GM12878 (cell line): Measurements from ENCODE around the gene TRIM56. TPM values are rescaled to one million over a fixed set of nuclear protein-coding genes. Genes with fewer than 3 reads are reported as not detected.

Source experiments
- ATAC-seq: fragments of 200-7000 bp; cut with Tn5 transposase; 3 replicates; pipeline ENCODE4 v1.9.1; 2020; ENCODE audit warnings: mild to moderate bottlenecking, moderate library complexity
- BruUV-seq: library from RNA; stranded (reverse); fragments of 400-500 nt; replicated peaks from 2 replicates; lab custom pipeline; 2021; lab: Mats Ljungman, UMichigan
- CTCF ChIA-PET: fragments of 300-600 bp; sonication (Branson Sonifier 250); formaldehyde crosslinking; extraction: SDS; loops from one replicate; lab custom pipeline; 2021; ENCODE audit warnings: inconsistent platforms; lab: Yijun Ruan, JAX
- POLR2A ChIA-PET: fragments of 350-600 bp; formaldehyde crosslinking; extraction: SDS; loops from one replicate; lab custom pipeline; 2021; ENCODE audit warnings: inconsistent platforms; lab: Charles Lee
- RAD21 ChIA-PET: fragments of 300-600 bp; sonication (Branson Sonifier 250); formaldehyde crosslinking; loops from one replicate; lab custom pipeline; 2023; ENCODE audit warnings: antibody characterized with exemption; ENCODE audit not compliant: unreplicated experiment; lab: Charles Lee
- SMC1A ChIA-PET: fragments of 300-600 bp; sonication (Branson Sonifier 250); formaldehyde crosslinking; loops from one replicate; lab custom pipeline; 2023; ENCODE audit not compliant: unreplicated experiment, uncharacterized antibody; lab: Charles Lee
- DNase-seq: peaks from one replicate; pipeline ENCODE4 v3.0.0-alpha.2; 2011; ENCODE audit warnings: low read depth, low spot score
- FAIRE-seq: peaks from 3 replicates; lab custom pipeline; 2011; peaks lifted over from hg19 to GRCh38; lab: Jason Lieb, UNC
- H2AFZ ChIP-seq: 2 replicates; pipeline ENCODE4 v1.6.0; 2011; ENCODE audit warnings: low read depth, low read length, control low read depth; ENCODE audit not compliant: control insufficient read depth
- H3K27ac ChIP-seq: 2 replicates; pipeline ENCODE4 v1.5.1; 2011; ENCODE audit warnings: control low read depth; ENCODE audit not compliant: control insufficient read depth, insufficient read depth
- H3K27me3 ChIP-seq, 2 experiments: replicated peaks in 1 of 2; 2 replicates each; pipeline versions ENCODE4 v1.6.0 to v1.6.1; 2011; ENCODE audit warnings: low read length in 1 of 2; ENCODE audit not compliant: control insufficient read depth in 2 of 2, insufficient read depth in 2 of 2
- H3K36me3 ChIP-seq, 2 experiments: 2 replicates each; pipeline ENCODE4 v1.5.1; 2011; ENCODE audit warnings: low read length in 1 of 2; ENCODE audit not compliant: control insufficient read depth in 2 of 2, insufficient read depth in 2 of 2
- H3K4me1 ChIP-seq: 2 replicates; pipeline ENCODE4 v1.6.1; 2011; ENCODE audit warnings: mild to moderate bottlenecking, low read length, moderate library complexity, mixed read lengths; ENCODE audit not compliant: control insufficient read depth, insufficient read depth
- H3K4me2 ChIP-seq: 2 replicates; pipeline ENCODE4 v1.6.0; 2011; ENCODE audit warnings: control low read depth; ENCODE audit not compliant: control insufficient read depth, insufficient read depth
- H3K4me3 ChIP-seq: fragments of 200-600 bp; sonication (generic); 2 replicates; pipeline ENCODE4 v1.5.1; 2016
- H3K79me2 ChIP-seq: 2 replicates; pipeline ENCODE4 v1.6.0; 2011; ENCODE audit warnings: low read length; ENCODE audit not compliant: control insufficient read depth, insufficient read depth
- H3K9ac ChIP-seq: 2 replicates; pipeline ENCODE4 v1.8.0; 2011; ENCODE audit warnings: low read length, control low read depth, mixed read lengths; ENCODE audit not compliant: control insufficient read depth, insufficient read depth
- H3K9me3 ChIP-seq: replicated peaks from 3 replicates; pipeline ENCODE4 v1.5.1; 2011; ENCODE audit warnings: mild to moderate bottlenecking, low read length; ENCODE audit not compliant: control insufficient read depth, insufficient read depth
- H4K20me1 ChIP-seq: 2 replicates; pipeline ENCODE4 v1.6.0; 2011; ENCODE audit not compliant: control insufficient read depth, insufficient read depth
- BHLHE40 ChIP-seq, 2 experiments: fragments of 450-650 bp in 1 of 2; IDR thresholded peaks; 2 replicates each; pipeline ENCODE4 v1.6.1; 2011 to 2017; ENCODE audit warnings: low read depth in 2 of 2, borderline replicate concordance in 1 of 2, improper control_type of control experiment in 1 of 2, low read length in 1 of 2, mild to moderate bottlenecking in 1 of 2
- BMI1 ChIP-seq: fragments of 450-650 bp; IDR thresholded peaks from 2 replicates; pipeline ENCODE4 v1.6.1; 2016; ENCODE audit warnings: mild to moderate bottlenecking, moderate library complexity, borderline replicate concordance
- CBX5 ChIP-seq: sonication (generic); IDR thresholded peaks from 2 replicates; pipeline ENCODE4 v1.6.1; 2016; ENCODE audit warnings: low read depth, moderate library complexity, mild to moderate bottlenecking, inconsistent platforms
- ESRRA ChIP-seq: IDR thresholded peaks from 2 replicates; pipeline ENCODE4 v1.6.1; 2012; ENCODE audit warnings: mild to moderate bottlenecking, low read length, improper control_type of control experiment
- FOXK2 ChIP-seq: fragments of 450-650 bp; IDR thresholded peaks from 2 replicates; pipeline ENCODE4 v1.6.1; 2017; ENCODE audit warnings: mild to moderate bottlenecking, moderate library complexity
- HDAC6 ChIP-seq: fragments of 200-600 bp; sonication (generic); IDR thresholded peaks from one replicate; pipeline ENCODE4 v1.8.0; 2017; ENCODE audit warnings: antibody characterized with exemption; ENCODE audit not compliant: unreplicated experiment
- KAT2A ChIP-seq: conservative IDR thresholded peaks from 2 replicates; pipeline ENCODE4 v1.6.1; 2011; ENCODE audit warnings: low read depth, low read length; ENCODE audit not compliant: control insufficient read depth
- MYC ChIP-seq: IDR thresholded peaks from 2 replicates; pipeline ENCODE4 v1.6.1; 2011; ENCODE audit warnings: mild to moderate bottlenecking, low read length, moderate library complexity, inconsistent platforms; ENCODE audit not compliant: insufficient read depth, insufficient replicate concordance, insufficient read length, severe bottlenecking
- NFYB ChIP-seq: IDR thresholded peaks from 2 replicates; pipeline ENCODE4 v1.6.1; 2011; ENCODE audit warnings: low read depth, mild to moderate bottlenecking, low read length, improper control_type of control experiment, moderate library complexity; ENCODE audit not compliant: insufficient read depth
- NR2F1 ChIP-seq: fragments of 450-650 bp; conservative IDR thresholded peaks from 2 replicates; pipeline ENCODE4 v1.6.1; 2017; ENCODE audit warnings: mild to moderate bottlenecking
- PAX5 ChIP-seq: IDR thresholded peaks from 2 replicates; pipeline ENCODE4 v1.6.1; 2011; ENCODE audit warnings: low read depth, low read length, borderline replicate concordance
- RBBP5 ChIP-seq: fragments of 200-600 bp; sonication (generic); conservative IDR thresholded peaks from 2 replicates; pipeline ENCODE4 v1.6.1; 2016
- TARDBP ChIP-seq: IDR thresholded peaks from 2 replicates; pipeline ENCODE4 v1.6.1; 2016; ENCODE audit warnings: borderline replicate concordance
- TCF3 ChIP-seq: IDR thresholded peaks from 2 replicates; pipeline ENCODE4 v1.6.1; 2012; ENCODE audit warnings: low read depth, mild to moderate bottlenecking, low read length, borderline replicate concordance; ENCODE audit not compliant: insufficient read depth
- ZNF622 ChIP-seq: fragments of 450-650 bp; IDR thresholded peaks from 2 replicates; pipeline ENCODE4 v1.6.1; 2017; ENCODE audit warnings: mild to moderate bottlenecking, inconsistent platforms
- WGBS: methylation state at CpG from one replicate; pipeline ENCODE4 v1.1.6; 2016; ENCODE audit warnings: low lambda C conversion rate; ENCODE audit not compliant: insufficient replicate concordance, insufficient coverage; ENCODE audit errors: missing lambda C conversion rate; 5-methylcytosine and 5-hydroxymethylcytosine counted together
- in situ Hi-C: fragments of 300-500 bp; cut with MboI; formaldehyde crosslinking; loops from 9 replicates; pipeline ENCODE4 v1.14.3; 2018; ENCODE audit warnings: mixed read lengths
- intact Hi-C: fragments of 100-400 bp; cut with micrococcal nuclease; formaldehyde crosslinking; loops from one replicate; pipeline ENCODE4 v1.14.2; 2022; ENCODE audit not compliant: unreplicated experiment
- polyA plus RNA-seq, 11 experiments: library from polyadenylated mRNA; depleted of rRNA in 4 of 11; unstranded in 6 of 11; stranded (reverse) in 5 of 11; fragments of >200 nt; fragmentation: Nextera tagmentation in 4 of 11; fragmentation: Illumina TruSeq in 1 of 11; extraction: Ambion mirVana in 4 of 11; extraction: Trizol in 1 of 11; gene quantifications; 1 replicate in 1 of 11; 2 replicates in 10 of 11; pipeline versions ENCODE4 v1.2.1 to v1.2.3, GENCODE V29; 2011 to 2016; ENCODE audit warnings: inconsistent platforms in 2 of 11, missing spikeins in 2 of 11, low read depth in 1 of 11
- total RNA-seq, 4 experiments: library from RNA; depleted of rRNA in 3 of 4; stranded (reverse); fragments of >200 nt in 3 of 4; fragmentation: Illumina TruSeq in 1 of 4; extraction: Trizol in 1 of 4; gene quantifications; 2 replicates each; pipeline versions ENCODE4 v1.2.1 to v1.2.3, GENCODE V29; 2013 to 2021
- TF ChIP-seq, protein P1 (sequence below): IDR thresholded peaks from 2 replicates; pipeline ENCODE4 v1.6.1; 2012; ENCODE audit warnings: mild to moderate bottlenecking, low read depth, low read length
- TF ChIP-seq, protein P2 (sequence below): IDR thresholded peaks from 2 replicates; pipeline ENCODE4 v1.6.1; 2011; ENCODE audit warnings: low read depth, mild to moderate bottlenecking, low read length, moderate library complexity, borderline replicate concordance; ENCODE audit errors: extremely low read depth
- TF ChIP-seq, protein P3 (sequence below): fragments of 450-650 bp; formaldehyde crosslinking; IDR thresholded peaks from 2 replicates; pipeline ENCODE4 v1.5.0; 2022; ENCODE audit warnings: mild to moderate bottlenecking, missing genetic modification characterization

TRIM56 gene
- total and polyA plus RNA-seq, 10 of the 15 experiments (the other 5 are each of a cell fraction or from before 2014, with no cell fraction given): 3.2 to 37.5 (median 11.8) TPM

DNA sequence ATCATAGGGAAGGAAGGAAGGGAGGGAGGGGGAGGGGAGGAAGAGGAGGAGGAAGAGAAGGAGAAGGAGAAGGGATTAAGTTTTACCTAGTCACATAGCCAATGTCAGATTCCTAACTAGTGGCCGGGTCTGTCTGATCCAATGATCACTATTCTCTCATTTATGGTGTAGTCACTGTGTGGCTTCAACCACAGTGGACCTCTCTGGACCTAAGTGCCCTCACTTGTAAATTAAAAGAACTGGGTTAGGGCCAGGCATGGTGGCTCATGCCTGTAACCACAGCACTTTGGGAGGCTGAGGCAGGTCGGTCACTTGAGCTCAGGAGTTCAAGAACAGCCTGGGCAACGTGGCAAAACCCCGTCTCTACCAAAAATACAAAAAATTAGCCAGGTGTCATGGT, 35.0 kb downstream of the TRIM56 start:
- Histone ChIP-seq H3K4me2 (no peak overlapping the region), H3K4me3 (no peak overlapping the region), H3K9me3 (no peaks in the 10 kb centered on the region)
- in situ Hi-C loops: no loop called here
- RAD21 ChIA-PET: interaction anchor here (0.6 kb wide), 1 partner anchor 22 kb away, joined by 3 read pairs; no protein-coding TSS in a partner anchor
- TF ChIP-seq HDAC6 (no peak), FOXK2 (no peak), NR2F1 (no peak), MYC (no peak), BHLHE40 (IDR thresholded peaks at IDR 0.05; ENCODE audit: borderline replicate concordance in 1 of 2, low read depth in 2 of 2, low read length in 1 of 2) (no peak), TCF3 (no peak), ESRRA (no peak), RBBP5 (no peak), BMI1 (no peak), TARDBP (no peak), PAX5 (no peak), KAT2A (no peak), ZNF622 (no peak), CBX5 (no peak), NFYB (no peak)
- TF ChIP-seq, protein P1, sequence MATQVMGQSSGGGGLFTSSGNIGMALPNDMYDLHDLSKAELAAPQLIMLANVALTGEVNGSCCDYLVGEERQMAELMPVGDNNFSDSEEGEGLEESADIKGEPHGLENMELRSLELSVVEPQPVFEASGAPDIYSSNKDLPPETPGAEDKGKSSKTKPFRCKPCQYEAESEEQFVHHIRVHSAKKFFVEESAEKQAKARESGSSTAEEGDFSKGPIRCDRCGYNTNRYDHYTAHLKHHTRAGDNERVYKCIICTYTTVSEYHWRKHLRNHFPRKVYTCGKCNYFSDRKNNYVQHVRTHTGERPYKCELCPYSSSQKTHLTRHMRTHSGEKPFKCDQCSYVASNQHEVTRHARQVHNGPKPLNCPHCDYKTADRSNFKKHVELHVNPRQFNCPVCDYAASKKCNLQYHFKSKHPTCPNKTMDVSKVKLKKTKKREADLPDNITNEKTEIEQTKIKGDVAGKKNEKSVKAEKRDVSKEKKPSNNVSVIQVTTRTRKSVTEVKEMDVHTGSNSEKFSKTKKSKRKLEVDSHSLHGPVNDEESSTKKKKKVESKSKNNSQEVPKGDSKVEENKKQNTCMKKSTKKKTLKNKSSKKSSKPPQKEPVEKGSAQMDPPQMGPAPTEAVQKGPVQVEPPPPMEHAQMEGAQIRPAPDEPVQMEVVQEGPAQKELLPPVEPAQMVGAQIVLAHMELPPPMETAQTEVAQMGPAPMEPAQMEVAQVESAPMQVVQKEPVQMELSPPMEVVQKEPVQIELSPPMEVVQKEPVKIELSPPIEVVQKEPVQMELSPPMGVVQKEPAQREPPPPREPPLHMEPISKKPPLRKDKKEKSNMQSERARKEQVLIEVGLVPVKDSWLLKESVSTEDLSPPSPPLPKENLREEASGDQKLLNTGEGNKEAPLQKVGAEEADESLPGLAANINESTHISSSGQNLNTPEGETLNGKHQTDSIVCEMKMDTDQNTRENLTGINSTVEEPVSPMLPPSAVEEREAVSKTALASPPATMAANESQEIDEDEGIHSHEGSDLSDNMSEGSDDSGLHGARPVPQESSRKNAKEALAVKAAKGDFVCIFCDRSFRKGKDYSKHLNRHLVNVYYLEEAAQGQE: no peak
- TF ChIP-seq, protein P2, sequence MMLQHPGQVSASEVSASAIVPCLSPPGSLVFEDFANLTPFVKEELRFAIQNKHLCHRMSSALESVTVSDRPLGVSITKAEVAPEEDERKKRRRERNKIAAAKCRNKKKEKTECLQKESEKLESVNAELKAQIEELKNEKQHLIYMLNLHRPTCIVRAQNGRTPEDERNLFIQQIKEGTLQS: no peak
- TF ChIP-seq, protein P3, sequence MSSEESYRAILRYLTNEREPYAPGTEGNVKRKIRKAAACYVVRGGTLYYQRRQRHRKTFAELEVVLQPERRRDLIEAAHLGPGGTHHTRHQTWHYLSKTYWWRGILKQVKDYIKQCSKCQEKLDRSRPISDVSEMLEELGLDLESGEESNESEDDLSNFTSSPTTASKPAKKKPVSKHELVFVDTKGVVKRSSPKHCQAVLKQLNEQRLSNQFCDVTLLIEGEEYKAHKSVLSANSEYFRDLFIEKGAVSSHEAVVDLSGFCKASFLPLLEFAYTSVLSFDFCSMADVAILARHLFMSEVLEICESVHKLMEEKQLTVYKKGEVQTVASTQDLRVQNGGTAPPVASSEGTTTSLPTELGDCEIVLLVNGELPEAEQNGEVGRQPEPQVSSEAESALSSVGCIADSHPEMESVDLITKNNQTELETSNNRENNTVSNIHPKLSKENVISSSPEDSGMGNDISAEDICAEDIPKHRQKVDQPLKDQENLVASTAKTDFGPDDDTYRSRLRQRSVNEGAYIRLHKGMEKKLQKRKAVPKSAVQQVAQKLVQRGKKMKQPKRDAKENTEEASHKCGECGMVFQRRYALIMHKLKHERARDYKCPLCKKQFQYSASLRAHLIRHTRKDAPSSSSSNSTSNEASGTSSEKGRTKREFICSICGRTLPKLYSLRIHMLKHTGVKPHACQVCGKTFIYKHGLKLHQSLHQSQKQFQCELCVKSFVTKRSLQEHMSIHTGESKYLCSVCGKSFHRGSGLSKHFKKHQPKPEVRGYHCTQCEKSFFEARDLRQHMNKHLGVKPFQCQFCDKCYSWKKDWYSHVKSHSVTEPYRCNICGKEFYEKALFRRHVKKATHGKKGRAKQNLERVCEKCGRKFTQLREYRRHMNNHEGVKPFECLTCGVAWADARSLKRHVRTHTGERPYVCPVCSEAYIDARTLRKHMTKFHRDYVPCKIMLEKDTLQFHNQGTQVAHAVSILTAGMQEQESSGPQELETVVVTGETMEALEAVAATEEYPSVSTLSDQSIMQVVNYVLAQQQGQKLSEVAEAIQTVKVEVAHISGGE (CRISPR knock-in tag): no peak
- TF ChIP-seq, all 136 proteins: peak for 0
- no peaks in the 10 kb centered on the region for H4K20me1 ChIP-seq
- SMC1A ChIA-PET: interaction anchor here (0.6 to 1.2 kb wide), 3 partner anchors 11 to 43 kb away, joined by 3 to 4 read pairs (median 3); no protein-coding TSS in a partner anchor
- peaks cover 11% of the 10 kb centered on the region for H3K4me1 ChIP-seq
- H3K27me3 ChIP-seq: no peaks in the 10 kb centered on the region
- H3K27ac ChIP-seq: no peak overlapping the region
- DNase-seq (no peak), ATAC-seq (no peak), FAIRE-seq (no peak)
- H3K9ac ChIP-seq: no peak overlapping the region
- H3K36me3 ChIP-seq: no peaks in the 10 kb centered on the region
- BruUV-seq: no TSS peak
- CTCF ChIA-PET: interaction anchor here (2.2 kb wide), 1 partner anchor 18 kb away, joined by 5 read pairs; no protein-coding TSS in a partner anchor
- intact Hi-C loops: loop anchor here (5.0 kb wide), 1 partner anchor 33 kb away; the partner anchor contains the start of gene TRIM56
- no peak overlapping the region for H2AFZ ChIP-seq
- no peaks in the 10 kb centered on the region for H3K79me2 ChIP-seq
- WGBS: 33% methylated on average over 4 of the region's 4 CpGs
- POLR2A ChIA-PET: interaction anchor here (0.7 kb wide), 1 partner anchor 32 kb away, joined by 4 read pairs; no protein-coding TSS in a partner anchor
